ENCODE results near the gene ATXN2.

The ATXN2 gene

DNA sequence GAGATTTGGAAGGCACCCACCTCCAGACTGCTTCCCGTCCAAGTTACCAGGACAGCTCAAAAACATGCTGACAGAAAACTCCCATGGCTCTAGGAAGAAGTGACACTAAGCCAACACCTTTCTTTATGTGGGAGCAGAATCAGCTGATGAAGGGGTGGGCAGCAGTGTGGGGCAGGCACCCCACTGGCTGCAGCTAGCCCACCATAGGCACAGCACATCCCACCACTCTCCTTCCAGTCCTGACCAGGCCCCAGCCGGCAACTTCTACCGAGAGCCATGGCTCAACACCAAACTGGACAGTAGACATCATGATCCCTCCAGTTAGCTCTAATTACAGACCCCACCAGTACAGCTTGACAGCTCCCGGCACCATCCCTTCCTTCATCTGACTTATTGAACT is 148.4 kb downstream of the ATXN2 start:
- DNase-seq (ENCODE audit: low read depth): no peak
- TF ChIP-seq CTCF (IDR thresholded peaks at IDR 0.05; ENCODE audit: low read length, missing control alignments): no peak
- H3K4me3 ChIP-seq (replicated peaks; ENCODE audit: low read depth, low read length): no peak overlapping the region

- TF ChIP-seq CTCF (IDR thresholded peaks at IDR 0.05; ENCODE audit: low read length, missing control alignments): no peak
- DNase-seq (ENCODE audit: low read depth): no peak
- no peak overlapping the region for H3K4me3 ChIP-seq (replicated peaks; ENCODE audit: low read depth, low read length)
These were observed 150.0 kb downstream of the ATXN2 start for GRCh38 chr12:111448846-111449790.

GRCh38 chr12:111448266-111448830 is 150.8 kb downstream of the ATXN2 start:
- DNase-seq (ENCODE audit: low read depth): no peak
- TF ChIP-seq CTCF (IDR thresholded peaks at IDR 0.05; ENCODE audit: low read length, missing control alignments): no peak
- H3K4me3 ChIP-seq (replicated peaks; ENCODE audit: low read depth, low read length): no peak overlapping the region

- TF ChIP-seq CTCF (IDR thresholded peaks at IDR 0.05; ENCODE audit: low read length, missing control alignments): no peak
- H3K4me3 ChIP-seq (replicated peaks; ENCODE audit: low read depth, low read length): no peak overlapping the region
- no peak for DNase-seq (ENCODE audit: low read depth)
These were observed 151.4 kb downstream of the ATXN2 start for GRCh38 chr12:111447571-111448265.

DNA sequence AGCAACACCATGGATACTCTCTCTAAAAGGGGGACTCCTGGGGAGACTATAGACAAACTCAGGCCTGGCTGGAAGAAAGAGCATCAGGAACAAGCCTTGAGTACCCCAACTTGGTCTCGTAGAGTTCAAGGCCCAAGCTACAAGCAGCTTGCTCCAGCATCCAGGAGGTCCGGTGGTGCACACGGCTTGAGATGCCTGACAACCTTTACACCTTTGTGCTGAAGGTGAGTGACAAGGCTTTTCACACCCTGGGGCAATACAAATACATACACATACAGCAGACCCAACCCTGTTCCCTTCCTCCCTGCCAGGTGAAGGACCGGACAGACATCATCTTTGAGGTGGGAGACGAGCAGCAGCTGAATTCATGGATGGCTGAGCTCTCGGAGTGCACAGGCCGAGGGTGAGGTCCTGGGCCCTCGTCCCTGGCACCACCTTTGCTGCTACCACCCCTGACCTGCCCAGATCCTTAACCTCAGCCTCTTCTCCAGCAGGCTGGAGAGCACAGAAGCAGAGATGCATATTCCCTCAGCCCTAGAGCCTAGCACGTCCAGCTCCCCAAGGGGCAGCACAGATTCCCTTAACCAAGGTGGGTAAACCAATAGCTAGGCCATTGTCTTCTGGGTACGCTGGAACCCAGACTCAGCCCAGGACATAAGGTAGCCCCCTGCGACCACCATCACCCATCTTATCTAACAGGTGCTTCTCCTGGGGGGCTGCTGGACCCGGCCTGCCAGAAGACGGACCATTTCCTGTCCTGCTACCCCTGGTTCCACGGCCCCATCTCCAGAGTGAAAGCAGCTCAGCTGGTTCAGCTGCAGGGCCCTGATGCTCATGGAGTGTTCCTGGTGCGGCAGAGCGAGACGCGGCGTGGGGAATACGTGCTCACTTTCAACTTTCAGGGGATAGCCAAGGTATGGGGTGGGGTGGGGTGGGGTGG is 152.2 kb downstream of the ATXN2 start:
- DNase-seq (ENCODE audit: low read depth): no peak
- no peak for TF ChIP-seq CTCF (IDR thresholded peaks at IDR 0.05; ENCODE audit: low read length, missing control alignments)

More for the DNA sequence above, 152.2 kb downstream of the ATXN2 start:
- H3K4me3 ChIP-seq (replicated peaks; ENCODE audit: low read depth, low read length): no peak overlapping the region
